KG1 (cell line): Measurements from ENCODE around the gene GPI.

ENCODE experiments used
- DNase-seq: peaks from one replicate; lab custom pipeline; 2025; lab: John Stamatoyannopoulos, UW

Gene GPI

DNA sequence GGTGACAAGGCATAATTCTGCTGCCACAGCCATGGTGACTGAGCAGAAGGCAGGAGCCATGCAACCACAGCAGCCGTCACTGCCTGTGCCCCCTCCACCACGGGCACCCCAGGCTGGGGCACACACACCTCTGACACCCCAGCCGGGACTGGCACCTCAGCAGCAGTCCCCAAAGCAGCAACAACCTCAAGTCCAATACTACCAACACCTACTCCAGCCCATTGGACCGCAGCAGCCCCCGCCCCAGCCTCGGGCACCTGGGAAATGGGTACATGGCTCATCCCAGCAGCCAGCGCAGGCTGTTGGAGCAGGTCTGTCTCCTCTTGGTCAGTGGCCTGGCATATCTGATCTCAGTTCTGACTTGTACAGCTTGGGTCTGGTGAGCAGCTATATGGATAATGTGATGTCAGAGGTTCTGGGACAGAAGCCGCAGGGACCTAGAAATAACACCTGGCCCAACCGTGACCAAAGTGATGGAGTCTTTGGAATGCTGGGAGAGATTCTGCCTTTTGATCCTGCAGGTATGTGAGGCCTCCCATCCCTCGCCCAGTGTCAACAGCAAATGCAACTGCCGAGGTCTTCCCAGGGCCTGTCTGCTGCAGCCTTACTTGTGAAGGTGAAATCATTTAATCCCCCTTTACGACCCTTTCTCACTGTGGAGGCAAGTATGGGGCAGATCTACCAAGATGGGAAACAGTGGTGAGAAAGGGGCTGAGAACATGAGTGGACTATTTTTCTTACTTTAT, 22.9 kb upstream of the GPI start:
- DNase-seq: no peak

DNA sequence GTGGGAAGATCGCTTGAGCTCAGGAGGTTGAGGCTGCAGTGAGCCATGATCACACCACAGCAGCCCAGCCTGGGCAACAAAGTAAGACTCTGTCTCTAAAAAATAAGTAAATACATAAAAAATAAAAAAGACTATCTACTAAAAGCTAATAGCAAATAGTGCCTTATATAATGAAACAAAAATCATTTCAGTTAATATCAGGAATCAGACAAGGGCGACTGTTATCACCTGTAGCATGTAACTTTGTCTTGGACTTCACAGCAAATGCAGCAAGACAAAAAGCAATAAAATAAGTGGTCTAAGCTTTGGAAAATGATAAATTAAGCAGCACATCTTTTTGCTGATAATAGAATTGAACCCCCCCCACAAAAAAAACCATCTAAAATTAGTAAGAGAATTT, 21.2 kb upstream of the GPI start:
- no peak for DNase-seq

DNA sequence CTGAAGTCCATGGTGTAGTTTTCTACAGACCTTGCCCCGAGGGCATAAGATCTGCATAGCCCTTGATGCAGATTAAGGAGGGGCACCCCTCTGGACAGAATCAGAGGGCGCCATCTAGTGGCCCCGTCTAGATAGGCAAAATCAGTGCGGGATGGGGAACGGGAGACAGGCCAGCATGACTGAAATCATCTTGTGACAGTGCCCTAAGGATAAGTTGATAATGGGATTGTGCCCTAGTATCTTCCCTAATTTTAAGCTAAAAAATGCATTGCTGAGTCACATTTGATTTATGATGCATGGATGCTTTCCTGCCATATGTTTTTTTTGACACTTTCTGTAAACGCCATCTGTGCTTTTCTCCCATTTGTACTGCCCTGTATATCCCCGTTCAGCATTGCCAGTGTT, 19.0 kb upstream of the GPI start:
- DNase-seq: peak; percentile 8

DNA sequence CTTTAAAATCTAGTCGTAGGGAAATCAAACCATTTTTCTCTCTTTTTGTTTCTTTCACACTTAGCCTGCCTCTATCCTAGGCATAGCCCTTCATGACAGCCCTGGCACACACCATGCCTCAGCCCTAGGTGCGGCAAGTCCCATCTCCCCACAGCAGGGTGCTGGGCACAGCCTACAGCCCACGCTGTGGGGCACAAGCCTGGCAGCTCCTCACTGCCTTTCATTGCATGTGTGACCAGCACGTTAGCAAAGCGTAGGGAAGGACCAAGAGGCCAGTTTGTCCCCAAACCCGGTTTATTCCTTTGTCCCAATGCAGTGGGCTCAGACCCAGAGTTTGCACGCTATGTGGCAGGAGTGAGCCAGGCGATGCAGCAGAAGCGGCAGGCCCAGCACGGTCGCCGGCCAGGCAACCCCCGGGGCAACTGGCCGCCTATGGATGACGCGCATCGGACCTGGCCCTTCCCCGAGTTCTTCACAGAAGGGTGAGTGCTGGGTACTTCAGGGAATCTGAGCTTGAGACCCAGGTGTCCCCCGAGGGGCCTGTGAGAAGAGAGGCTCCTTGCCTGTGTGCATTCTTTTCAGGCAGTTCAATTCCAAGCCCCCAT, 17.3 kb upstream of the GPI start:
- DNase-seq: no peak

DNA sequence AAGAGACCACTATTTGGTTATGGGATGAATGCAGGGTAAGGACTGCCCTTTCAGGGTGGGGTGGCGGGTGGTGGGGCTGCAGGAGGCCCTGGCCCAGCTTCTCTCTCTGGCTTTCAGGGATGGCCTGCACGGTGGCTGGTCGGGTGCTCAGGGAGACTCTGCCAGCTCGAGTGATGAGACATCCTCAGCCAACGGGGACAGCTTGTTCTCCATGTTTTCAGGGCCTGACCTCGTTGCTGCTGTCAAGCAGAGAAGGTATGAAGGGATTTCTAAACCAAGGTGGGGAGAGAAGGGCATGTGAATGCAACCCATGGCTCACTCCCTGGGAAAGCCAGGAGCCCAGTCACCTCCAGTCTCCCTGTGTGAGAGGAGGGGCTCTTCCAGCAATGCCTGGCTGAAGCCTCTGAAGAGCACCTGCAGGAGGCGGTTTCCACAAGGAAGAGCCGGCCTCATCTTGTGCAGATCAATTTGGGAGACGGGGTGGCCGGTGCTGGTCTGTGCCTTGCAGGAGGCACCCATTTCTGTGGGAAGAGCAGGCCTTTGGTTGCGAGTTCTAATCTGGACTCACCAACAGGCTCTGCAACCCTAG, 16.0 kb upstream of the GPI start:
- no peak for DNase-seq

DNA sequence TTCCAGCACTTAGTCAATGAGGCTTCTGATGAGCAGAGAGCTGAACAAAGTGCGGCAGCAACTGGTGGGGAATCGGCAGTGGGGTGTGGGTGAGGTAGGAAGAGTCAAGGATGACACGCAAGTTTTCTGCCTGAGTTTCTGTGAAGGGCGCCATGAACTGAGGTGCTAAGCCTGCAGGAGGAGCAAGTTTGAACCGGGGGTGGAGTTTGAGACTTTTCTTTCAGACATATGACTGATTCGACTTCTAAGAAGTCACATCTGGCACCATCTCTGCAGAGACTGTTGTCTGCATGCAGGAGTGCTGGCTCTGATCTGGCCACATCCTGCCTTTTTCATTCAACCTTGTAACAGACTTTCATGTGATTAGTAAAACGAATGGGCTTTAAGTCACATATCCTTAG, 14.8 kb upstream of the GPI start:
- no peak for DNase-seq

DNA sequence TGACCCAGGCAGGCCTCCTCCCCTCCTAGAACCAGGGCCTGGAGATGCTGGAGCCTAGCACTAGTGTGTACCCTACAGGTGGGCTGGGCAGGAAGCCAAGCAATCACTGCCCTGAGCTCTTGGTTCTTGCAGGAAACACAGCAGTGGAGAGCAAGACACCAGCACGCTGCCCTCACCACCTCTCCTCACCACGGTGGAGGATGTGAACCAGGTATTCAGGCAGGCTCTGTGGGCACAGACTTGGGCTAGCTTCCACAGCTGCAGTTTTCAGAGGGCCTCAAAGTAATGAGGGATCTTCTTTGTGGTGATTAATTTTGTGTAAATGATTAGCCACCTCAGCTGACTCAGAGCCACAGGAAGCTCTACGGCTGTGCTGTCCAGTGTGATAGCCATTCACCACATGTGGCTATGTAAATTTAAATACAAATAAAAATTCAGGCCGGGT, 13.6 kb upstream of the GPI start:
- no peak for DNase-seq

DNA sequence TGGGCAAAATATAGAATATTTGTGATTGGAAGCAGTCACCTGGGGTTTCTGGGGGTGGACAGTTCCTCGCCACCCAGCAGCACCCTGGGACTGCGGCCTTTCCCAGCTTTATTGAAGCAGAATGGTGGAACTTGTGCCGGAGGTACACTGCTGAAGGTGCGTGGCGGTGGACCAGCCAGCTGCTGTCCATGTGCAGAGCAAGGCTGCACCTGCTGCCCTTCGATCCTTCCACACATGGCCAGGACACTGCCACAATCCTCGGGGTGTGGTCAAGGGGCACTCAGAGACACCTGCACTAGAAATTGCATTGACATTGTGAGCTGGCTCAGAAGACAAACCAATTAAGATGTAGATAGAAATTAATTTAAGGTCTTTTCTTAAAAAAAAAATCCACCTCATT, 11.4 kb upstream of the GPI start:
- no peak for DNase-seq

DNA sequence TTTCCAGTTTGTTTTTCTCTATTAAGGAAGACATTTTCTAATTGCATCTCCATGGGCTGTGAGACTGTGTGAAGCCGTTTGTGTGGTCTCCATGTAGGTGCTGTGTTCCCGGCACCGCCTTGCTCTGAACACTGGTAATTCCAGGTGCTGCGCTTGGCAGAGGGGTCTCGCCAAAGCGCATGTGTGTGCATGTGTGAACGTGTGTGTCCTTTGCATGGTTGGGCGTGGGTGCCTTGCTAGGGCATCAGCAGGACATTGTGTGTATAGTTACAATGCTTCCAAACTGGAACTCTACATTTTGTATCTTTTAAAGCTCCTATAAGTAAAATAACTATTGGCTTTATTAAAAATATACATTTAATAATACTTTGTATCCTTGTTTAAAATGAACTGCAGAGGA, 9.8 kb upstream of the GPI start:
- DNase-seq: no peak

DNA sequence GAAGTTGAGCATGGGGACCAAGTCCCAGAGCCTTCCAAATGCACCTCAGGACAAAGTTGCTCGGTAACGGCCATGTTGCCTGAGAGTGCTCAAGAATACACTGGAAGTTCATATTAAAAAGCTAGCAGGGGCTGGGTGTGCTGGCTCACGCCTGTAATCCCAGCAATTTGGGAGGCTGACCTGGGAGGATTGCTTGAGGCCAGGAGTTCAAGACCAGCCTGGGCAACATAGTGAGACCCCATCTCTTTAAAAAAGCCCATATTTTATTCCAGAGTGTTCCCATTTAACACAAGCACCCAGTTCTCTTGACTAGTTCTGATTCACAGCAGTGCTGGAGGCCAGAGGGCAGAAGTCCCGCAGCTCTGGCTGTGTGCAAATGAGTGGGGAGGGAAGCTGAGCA, 8.1 kb upstream of the GPI start:
- no peak for DNase-seq

DNA sequence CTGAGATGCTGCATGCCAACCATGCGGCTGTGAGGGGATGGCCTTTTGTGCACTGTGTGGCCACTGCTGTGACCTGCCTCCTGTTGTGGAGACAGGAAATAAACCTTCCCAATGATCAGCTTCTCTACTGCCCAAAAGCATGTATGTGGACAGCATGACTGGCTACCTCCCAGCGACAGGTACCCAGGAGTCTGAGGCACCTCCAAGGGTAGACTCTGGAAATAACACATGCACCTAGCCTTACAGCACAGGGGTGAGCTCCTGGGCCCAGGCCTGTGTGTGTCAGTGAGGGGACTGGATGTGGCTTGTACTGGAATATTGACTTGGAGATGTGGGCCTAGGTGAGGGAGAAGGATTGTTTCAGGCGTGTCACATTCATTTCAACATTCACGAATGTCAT, 7.6 kb upstream of the GPI start:
- DNase-seq: no peak

DNA sequence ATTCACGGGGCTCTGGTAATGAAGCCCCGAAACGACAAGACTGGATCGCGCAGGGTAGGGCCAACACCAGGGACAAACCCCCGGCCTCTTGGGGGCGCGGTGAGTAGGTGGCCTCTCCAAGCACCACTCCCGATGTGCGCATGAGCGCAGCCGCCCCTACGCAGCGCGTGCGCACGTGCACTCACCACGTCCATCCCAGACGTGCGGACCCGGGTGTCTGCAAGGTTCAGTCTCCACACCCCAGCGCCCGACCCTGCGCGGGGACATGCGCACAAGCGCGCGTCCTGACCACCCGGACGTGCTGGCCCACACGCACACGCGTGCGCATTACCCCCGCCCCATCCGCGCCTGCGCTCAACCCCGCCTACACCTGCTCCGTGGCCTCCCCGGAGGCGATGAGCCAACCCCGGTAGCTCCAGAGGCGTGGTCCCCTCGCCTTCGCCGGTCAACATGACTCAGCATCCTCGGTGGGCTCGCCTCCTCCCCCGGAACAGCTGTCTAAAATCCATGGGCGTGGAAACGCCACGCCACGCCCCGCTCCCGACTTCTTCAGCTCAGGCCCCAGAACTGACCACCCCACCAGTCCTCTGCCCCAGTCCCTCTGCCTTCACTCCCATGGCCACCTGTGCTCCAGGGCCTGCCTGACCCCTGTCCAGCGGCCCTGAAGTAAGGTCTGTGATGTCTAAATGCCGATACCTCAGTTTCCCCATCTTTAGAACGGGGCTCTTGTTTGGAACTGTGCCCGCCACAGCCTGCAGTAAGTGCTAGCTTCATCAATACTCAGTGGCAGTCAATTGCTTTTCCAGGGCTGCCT, 5.6 kb upstream of the GPI start:
- peak; percentile 75 for DNase-seq

DNA sequence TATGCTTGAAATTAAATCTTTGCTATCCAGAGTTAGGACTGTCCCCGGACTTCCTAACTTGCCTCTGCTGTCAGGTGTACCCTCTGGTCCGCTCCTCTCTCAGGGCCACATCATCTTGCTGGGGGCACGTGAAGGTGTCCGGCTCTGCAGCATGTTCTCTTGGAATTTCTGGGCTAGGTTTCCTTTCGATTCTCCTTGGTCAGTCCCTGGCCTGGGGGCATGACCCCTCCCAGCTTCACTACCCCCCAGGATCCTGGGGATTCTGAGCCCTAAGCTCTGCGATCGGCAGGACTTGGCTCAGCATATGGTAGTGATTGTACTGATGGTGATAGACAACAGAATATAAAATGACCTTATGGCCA, 5.1 kb upstream of the GPI start:
- DNase-seq: no peak

DNA sequence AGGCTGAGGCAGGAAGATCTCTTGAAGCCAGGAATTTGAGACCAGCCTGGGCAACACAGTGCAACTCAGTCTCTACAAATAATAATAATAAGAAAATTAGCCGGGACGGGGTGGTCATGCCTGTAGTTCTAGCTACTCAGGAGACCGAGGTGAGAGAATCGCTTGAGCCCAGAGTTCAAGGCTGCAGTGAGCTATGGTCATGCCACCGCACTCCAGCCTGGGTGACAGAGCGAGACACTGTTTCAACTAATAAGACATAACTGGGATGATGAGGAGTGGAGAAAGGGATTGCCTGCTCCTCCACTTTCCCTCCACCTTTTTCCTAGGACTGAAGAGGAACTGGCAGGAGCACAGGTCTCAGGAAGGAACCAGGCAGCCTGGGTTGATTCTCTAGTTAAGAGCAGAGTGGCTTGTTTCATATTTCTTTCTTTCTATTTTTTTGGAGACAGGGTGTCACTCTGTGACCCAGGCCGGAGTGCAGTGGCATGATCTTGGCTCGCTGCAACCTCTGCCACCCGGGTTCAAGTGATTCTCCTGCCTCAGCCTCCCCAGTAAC, 4.6 kb upstream of the GPI start:
- DNase-seq: no peak

DNA sequence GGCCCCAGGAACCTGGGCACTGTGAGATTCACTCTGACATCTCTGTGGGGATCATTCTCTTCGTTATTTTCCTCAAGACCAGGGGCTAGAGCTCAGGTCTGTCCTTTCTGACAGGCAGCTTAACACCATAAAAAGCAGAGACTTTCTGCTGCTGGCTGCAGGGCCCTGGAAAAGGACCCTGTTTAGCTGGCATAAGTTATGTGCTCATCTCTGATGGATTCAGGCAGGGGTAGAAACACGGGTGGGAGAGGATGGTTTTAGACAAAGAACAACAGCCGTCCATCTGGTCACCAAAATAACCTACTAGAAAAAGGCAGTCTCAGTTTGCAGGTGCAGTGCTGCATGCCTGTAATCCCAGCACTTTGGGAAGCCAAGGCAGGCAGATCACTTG, 2.3 kb upstream of the GPI start:
- DNase-seq: no peak

DNA sequence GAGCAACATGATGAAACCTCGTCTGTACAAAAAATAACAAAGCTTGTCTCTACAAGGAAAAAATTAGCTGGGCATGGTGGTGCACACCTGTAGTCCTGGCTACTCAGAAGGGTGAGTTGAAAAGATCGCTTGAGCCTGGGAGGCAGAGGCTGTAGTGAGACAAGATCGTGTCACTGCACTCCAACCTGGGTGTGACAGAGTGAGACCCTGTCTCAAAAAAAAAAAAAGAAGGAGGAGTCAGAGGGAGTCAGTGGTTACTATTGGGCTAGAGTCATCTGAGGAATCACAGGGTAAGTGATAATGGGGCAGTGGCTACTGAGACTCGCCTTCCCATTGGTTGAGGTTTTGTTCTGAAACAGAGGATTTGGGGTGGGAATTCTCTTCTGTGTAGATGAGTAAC, 1.9 kb upstream of the GPI start:
- no peak for DNase-seq

DNA sequence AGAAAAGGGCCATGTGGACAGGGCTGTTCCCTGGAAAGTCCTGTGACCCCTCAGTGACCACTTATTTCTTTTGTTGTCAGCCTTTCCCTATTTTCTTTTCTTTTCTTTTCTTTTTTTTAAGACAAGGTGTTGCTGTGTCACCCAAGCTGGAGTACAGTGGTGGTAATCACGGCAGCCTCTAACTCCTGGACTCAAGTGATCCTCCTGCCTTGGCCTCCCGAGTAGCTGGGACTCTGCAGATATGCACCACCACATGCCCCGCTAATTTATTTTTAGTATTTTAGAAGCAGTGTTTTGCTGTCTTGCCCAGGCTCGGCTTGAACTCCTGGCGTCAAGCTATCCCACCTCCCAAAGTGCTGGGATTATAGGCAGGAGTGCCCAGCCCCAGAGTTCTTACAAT, 1.1 kb upstream of the GPI start:
- DNase-seq: no peak

DNA sequence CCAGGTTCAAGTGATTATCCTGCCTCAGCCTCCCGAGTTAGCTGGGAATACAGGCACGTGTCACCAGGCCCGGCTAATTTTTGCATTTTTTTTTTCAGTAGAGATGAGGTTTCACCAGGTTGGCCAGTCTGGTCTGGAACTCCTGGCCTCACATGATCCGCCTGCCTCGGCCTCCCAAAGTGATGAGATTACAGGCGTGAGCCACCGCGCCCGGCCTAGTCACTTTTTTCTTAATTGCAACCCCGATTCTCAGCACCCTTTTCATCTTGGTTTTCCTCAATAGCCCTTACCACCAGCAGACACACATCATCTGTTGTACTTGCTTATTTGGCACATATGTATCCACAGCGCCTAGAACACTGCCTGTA, 550 bp upstream of the GPI start:
- DNase-seq: no peak

DNA sequence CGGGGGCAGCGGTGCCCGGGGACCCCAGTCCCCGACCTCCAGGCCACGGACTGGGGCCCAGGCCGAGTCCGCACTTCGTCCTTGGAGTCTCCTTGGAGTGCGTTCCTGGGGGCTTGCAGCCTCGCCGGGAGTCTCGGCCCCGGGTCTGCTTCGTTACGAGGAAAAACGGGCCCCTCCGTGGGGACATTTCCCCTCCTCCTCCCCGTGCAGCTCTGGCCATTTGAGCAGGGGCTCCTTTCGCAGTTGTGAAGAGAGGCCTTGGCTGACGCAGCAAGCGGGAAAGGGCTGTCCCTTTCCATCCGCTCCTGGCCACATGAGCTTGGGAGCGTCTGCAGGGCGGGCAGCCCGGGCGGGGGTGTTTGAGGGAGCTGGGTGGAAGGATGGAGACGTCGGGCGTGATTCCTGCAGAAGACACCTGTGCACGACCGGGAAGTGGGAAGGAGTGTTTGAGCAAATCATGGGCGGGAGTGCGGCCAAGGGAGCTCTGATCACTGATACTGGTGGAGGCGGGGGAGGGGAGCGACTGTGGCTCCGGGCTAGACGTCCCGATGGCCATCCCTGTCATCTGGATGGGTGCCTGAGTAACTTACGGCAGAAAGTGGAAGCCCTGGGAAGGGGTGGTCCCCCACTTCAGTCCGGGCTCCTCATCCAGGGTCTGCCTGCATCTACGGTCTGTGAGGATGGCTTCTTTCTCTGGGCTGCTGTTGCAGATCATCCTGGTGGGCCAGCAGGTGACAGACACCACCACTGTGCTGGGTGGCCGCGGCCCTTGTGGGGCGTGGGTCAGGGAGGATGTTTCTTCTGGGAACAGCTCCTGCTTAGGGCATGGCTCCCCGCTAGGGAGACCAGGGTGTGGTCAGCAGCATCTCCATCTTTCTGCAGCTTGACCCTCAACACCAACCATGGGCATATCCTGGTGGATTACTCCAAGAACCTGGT, 736 bp downstream of the GPI start:
- DNase-seq: no peak

DNA sequence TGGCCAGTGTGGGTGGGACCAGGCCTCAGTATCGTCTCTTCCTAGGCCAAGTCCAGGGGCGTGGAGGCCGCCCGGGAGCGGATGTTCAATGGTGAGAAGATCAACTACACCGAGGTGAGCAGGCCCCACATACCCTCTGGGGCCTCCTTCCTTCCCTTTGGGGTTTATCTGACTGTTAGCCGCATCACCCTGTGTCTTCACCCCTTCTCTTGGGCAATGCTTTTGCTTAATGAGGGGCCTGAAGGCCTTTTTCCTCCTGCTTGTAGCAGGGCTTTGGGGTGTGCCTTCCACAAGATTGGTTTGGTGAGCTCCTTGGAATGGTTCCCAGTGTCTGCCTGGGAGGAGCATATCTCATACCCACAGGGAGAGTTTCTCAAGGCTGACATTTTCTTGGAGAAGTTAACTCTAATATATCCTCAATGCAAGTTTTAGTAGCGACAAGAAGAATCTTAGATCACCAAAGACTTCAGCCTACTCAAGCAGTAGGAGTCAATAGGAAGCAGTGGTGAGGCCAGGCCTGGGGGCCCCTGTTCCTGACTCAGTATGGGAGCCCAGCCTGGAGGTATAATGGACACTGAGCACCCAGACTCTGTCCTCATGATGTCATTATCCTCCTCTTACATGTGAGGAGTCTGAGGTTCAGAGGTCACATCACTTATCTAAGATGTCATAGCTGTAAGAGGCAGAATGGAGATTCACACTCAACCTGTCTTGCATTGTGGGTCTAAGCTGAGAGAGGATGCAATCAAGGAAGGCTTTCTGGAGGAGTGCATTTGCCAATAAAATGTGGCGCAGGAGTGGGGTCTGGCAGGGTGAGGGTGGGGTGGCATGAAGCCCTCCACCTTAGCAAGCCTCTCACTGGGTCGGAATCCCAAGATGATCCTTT, 2.0 kb downstream of the GPI start:
- no peak for DNase-seq

DNA sequence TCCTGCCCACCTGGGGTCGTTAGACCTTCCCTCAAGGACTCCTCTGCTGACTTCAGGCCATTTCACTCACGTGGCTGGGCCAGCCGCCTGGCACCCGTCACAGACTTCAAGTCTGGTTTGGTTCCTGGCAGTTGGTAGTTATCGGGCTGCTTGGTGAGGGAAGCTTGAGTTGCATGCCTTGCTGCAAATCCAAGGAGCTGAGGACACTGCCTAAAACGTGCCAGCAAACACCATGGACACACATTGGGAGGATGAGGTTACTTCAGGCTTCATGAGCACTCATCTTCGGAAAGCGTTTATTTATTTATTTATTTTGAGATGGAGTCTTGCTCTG, 2.6 kb downstream of the GPI start:
- DNase-seq: no peak
